DOHH2 (cell line): ENCODE measurements around the gene PDE1C.

Source experiments
- H3F3A ChIP-seq: fragments of 200-600 bp; sonication (generic), shearing (Covaris generic); 2 replicates; pipeline ENCODE4 v1.6.0; 2016; ENCODE audit warnings: antibody characterized with exemption, mild to moderate bottlenecking; ENCODE audit not compliant: control insufficient read depth, insufficient read depth
- H3K27ac ChIP-seq: fragments of 200-600 bp; sonication (generic); 2 replicates; pipeline ENCODE4 v1.5.1; 2014; ENCODE audit warnings: low read depth, mild to moderate bottlenecking, low read length, moderate library complexity
- H3K27me3 ChIP-seq: fragments of 200-600 bp; sonication (generic); 2 replicates; pipeline ENCODE4 v1.6.1; 2014; ENCODE audit warnings: mild to moderate bottlenecking, low read length, mixed read lengths; ENCODE audit not compliant: control insufficient read depth
- H3K36me3 ChIP-seq: fragments of 200-600 bp; sonication (generic); 2 replicates; pipeline ENCODE4 v1.6.1; 2014; ENCODE audit warnings: mild to moderate bottlenecking, low read length, moderate library complexity, mixed read lengths; ENCODE audit not compliant: control insufficient read depth
- H3K4me1 ChIP-seq: fragments of 200-600 bp; sonication (generic); 2 replicates; pipeline ENCODE4 v1.6.1; 2014; ENCODE audit warnings: mild to moderate bottlenecking, low read length, mixed read lengths; ENCODE audit not compliant: control insufficient read depth
- H3K4me2 ChIP-seq: fragments of 200-600 bp; sonication (generic); 2 replicates; pipeline ENCODE4 v1.6.0; 2014; ENCODE audit warnings: mild to moderate bottlenecking, low read length, moderate library complexity
- H3K4me3 ChIP-seq: fragments of 200-600 bp; sonication (generic); 2 replicates; pipeline ENCODE4 v1.5.1; 2014; ENCODE audit warnings: mild to moderate bottlenecking, low read length, mixed read lengths
- H3K79me2 ChIP-seq: fragments of 200-600 bp; sonication (generic); 2 replicates; pipeline ENCODE4 v1.6.1; 2014; ENCODE audit warnings: mild to moderate bottlenecking, low read length, mixed read lengths; ENCODE audit not compliant: control insufficient read depth
- H3K9me2 ChIP-seq: fragments of 200-600 bp; sonication (generic); replicated peaks from 2 replicates; pipeline ENCODE4 v1.6.1; 2014; ENCODE audit warnings: mild to moderate bottlenecking, low read length, mixed read lengths; ENCODE audit not compliant: control insufficient read depth
- H3K9me3 ChIP-seq: fragments of 200-600 bp; sonication (generic); 2 replicates; pipeline ENCODE4 v1.6.1; 2014; ENCODE audit warnings: antibody characterized with exemption, low read length, mixed read lengths; ENCODE audit not compliant: control insufficient read depth, insufficient read depth
- H4K20me1 ChIP-seq: fragments of 200-600 bp; sonication (generic); 2 replicates; pipeline ENCODE4 v1.6.0; 2014; ENCODE audit warnings: low read depth, mild to moderate bottlenecking, antibody characterized with exemption, low read length, moderate library complexity; ENCODE audit not compliant: control insufficient read depth, insufficient read depth
- EZH2phosphoT487 ChIP-seq: fragments of 200-600 bp; sonication (generic); IDR thresholded peaks from 2 replicates; pipeline ENCODE4 v1.6.1; 2017; ENCODE audit warnings: borderline replicate concordance, mild to moderate bottlenecking, antibody characterized with exemption, low read length, moderate library complexity, mixed read lengths
- TF ChIP-seq, protein P1 (sequence below): fragments of 200-600 bp; sonication (generic); IDR thresholded peaks from one replicate; pipeline ENCODE4 v1.5.1; 2014; ENCODE audit warnings: antibody characterized with exemption, mild to moderate bottlenecking, low read depth, low read length; ENCODE audit not compliant: poor library complexity, severe bottlenecking

Gene PDE1C

DNA sequence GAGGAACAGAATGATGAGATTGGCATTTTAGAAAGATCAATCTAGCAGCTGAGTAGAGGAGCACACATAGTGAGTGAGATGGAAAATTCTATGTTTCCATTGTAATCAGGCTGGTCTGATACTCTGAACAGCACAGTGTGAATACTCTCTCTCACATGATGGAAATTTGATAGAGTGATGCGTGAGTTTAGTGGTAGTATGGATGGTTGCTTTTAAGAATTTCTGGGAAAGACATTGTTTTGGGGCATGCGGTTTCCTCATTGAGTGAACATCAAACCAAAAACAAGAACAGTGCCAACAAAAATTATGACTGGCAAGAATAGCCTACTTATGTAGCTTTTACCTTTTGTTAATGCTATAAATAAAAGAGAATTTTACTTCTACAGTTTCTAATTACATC is 183.2 kb downstream of the PDE1C start:
- peaks cover 7% of the 10 kb centered on the region; the same call in 1 of the 2 replicates for H3K9me3 ChIP-seq
- no peak overlapping the region for H3K4me2 ChIP-seq
- H3K9me2 ChIP-seq: no peaks in the 10 kb centered on the region
- H4K20me1 ChIP-seq: no peaks in the 10 kb centered on the region
- H3K79me2 ChIP-seq: no peaks in the 10 kb centered on the region
- no peak overlapping the region for H3K4me3 ChIP-seq
- TF ChIP-seq, protein P1, sequence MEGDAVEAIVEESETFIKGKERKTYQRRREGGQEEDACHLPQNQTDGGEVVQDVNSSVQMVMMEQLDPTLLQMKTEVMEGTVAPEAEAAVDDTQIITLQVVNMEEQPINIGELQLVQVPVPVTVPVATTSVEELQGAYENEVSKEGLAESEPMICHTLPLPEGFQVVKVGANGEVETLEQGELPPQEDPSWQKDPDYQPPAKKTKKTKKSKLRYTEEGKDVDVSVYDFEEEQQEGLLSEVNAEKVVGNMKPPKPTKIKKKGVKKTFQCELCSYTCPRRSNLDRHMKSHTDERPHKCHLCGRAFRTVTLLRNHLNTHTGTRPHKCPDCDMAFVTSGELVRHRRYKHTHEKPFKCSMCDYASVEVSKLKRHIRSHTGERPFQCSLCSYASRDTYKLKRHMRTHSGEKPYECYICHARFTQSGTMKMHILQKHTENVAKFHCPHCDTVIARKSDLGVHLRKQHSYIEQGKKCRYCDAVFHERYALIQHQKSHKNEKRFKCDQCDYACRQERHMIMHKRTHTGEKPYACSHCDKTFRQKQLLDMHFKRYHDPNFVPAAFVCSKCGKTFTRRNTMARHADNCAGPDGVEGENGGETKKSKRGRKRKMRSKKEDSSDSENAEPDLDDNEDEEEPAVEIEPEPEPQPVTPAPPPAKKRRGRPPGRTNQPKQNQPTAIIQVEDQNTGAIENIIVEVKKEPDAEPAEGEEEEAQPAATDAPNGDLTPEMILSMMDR: no peak
- TF ChIP-seq EZH2phosphoT487: no peak
- no peaks in the 10 kb centered on the region for H3K4me1 ChIP-seq
- H3F3A ChIP-seq: no peaks in the 10 kb centered on the region
- no peak overlapping the region for H3K27ac ChIP-seq
- no peaks in the 10 kb centered on the region for H3K36me3 ChIP-seq
- no peaks in the 10 kb centered on the region for H3K27me3 ChIP-seq

DNA sequence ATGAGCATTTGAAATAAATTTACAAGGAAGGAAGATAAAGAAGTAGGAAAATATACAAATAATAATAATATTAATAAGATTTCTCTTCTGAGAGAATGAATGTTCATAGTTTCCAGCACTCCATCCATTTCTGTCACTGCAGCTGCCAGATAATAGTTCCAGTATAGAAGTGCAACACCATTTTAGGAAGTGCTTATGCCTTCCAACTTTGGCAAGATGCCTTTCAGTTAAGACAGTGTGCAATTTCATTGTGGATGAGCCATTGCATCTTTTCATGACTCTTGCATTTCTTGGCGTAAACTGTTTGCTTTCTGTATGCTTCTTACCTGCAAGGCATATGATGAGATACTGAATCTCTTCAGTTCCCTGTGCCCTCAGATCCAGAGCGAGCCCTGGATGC is 185.0 kb downstream of the PDE1C start:
- TF ChIP-seq, protein P1: no peak
- no peak for TF ChIP-seq EZH2phosphoT487
- no peaks in the 10 kb centered on the region for H4K20me1 ChIP-seq
- H3K9me3 ChIP-seq: peaks cover 7% of the 10 kb centered on the region; the same call in 1 of the 2 replicates
- H3K4me2 ChIP-seq: no peak overlapping the region
- no peaks in the 10 kb centered on the region for H3F3A ChIP-seq
- no peak overlapping the region for H3K4me3 ChIP-seq
- H3K27ac ChIP-seq: no peak overlapping the region
- H3K79me2 ChIP-seq: no peaks in the 10 kb centered on the region
- H3K27me3 ChIP-seq: no peaks in the 10 kb centered on the region
- H3K4me1 ChIP-seq: no peaks in the 10 kb centered on the region
- H3K36me3 ChIP-seq: no peaks in the 10 kb centered on the region
- no peaks in the 10 kb centered on the region for H3K9me2 ChIP-seq

DNA sequence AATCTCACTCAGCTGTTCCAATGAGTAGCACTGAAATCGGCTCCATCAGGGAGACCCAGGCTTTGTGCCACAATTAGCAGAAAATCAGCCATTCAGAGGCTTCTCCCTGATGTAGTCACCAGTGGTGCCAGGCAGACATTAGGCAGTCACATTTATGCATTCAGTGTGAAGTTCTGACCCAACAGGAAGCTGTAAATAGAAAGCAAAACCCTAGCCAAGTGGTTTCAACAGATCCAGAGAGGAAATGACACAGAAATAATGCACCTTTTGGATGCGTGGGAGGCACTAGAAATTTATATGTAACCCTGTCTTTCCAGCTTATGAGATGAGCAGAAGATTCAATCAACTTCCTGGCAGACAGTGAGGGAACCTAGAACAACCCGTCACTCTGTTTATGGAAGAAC is 186.4 kb downstream of the PDE1C start:
- no peaks in the 10 kb centered on the region for H3K9me2 ChIP-seq
- no peaks in the 10 kb centered on the region for H3K4me1 ChIP-seq
- no peaks in the 10 kb centered on the region for H3K36me3 ChIP-seq
- no peaks in the 10 kb centered on the region for H3K27me3 ChIP-seq
- no peak for TF ChIP-seq EZH2phosphoT487
- TF ChIP-seq, protein P1: no peak
- no peak overlapping the region for H3K4me3 ChIP-seq
- peaks cover 7% of the 10 kb centered on the region; the same call in 1 of the 2 replicates for H3K9me3 ChIP-seq
- H3F3A ChIP-seq: no peaks in the 10 kb centered on the region
- no peak overlapping the region for H3K4me2 ChIP-seq
- H3K27ac ChIP-seq: no peak overlapping the region
- H4K20me1 ChIP-seq: no peaks in the 10 kb centered on the region
- H3K79me2 ChIP-seq: no peaks in the 10 kb centered on the region
